Transverse colon (tissue), 4 donors: Measurements from ENCODE around the gene ARHGAP18. TPM values are rescaled to one million over a fixed set of nuclear protein-coding genes. Genes with fewer than 3 reads are reported as not detected.

ENCODE experiments used
- DNase-seq: peaks from one replicate; pipeline ENCODE4 v3.0.0-alpha.2; 2019
- H3K27ac ChIP-seq, 4 donors: fragments of 200-600 bp; sonication (generic); 2 replicates each; pipeline ENCODE4 v1.5.1; 2016 to 2018; ENCODE audit warnings: inconsistent platforms in 4 of 4
- H3K27me3 ChIP-seq: fragments of 200-600 bp; sonication (generic); 2 replicates; pipeline ENCODE4 v1.5.1; 2017; ENCODE audit warnings: inconsistent platforms
- H3K36me3 ChIP-seq, 4 donors: fragments of 200-600 bp; sonication (generic); 2 replicates each; pipeline ENCODE4 v1.5.1; 2017 to 2019; ENCODE audit warnings: inconsistent platforms in 4 of 4
- H3K4me1 ChIP-seq, 4 donors: fragments of 200-600 bp; sonication (generic); 2 replicates each; pipeline ENCODE4 v1.5.1; 2017 to 2020; ENCODE audit warnings: inconsistent platforms in 4 of 4
- H3K4me3 ChIP-seq, 4 donors: fragments of 200-600 bp; sonication (generic); 1 replicate in 1 of 4; 2 replicates in 3 of 4; pipeline versions ENCODE4 v1.5.1 to v1.6.1; 2017 to 2019; ENCODE audit warnings: inconsistent platforms in 4 of 4
- H3K9me3 ChIP-seq, 2 donors: fragments of 200-600 bp; sonication (generic); 2 replicates each; pipeline ENCODE4 v1.5.1; 2017 to 2019; ENCODE audit warnings: inconsistent platforms in 2 of 2
- CTCF ChIP-seq, 5 experiments: fragments of 200-600 bp in 3 of 5; fragments of 450-650 bp in 2 of 5; sonication (generic) in 3 of 5; IDR thresholded peaks; 1 replicate in 2 of 5; 2 replicates in 3 of 5; pipeline ENCODE4 v1.5.1; 2016 to 2017; ENCODE audit warnings: antibody characterized with exemption in 5 of 5, inconsistent platforms in 3 of 5, mild to moderate bottlenecking in 2 of 5, moderate library complexity in 1 of 5
- EP300 ChIP-seq: sonication (generic); formaldehyde crosslinking; IDR thresholded peaks from one replicate; pipeline ENCODE4 v1.6.1; 2017; ENCODE audit warnings: antibody characterized with exemption, low read depth
- POLR2A ChIP-seq: fragments of 450-650 bp; IDR thresholded peaks from one replicate; pipeline ENCODE4 v1.6.1; 2016; ENCODE audit warnings: antibody characterized with exemption, mild to moderate bottlenecking, moderate library complexity
- POLR2AphosphoS5 ChIP-seq, 3 donors: sonication (generic); formaldehyde crosslinking; IDR thresholded peaks; one replicate each; pipeline ENCODE4 v1.6.1; 2016; ENCODE audit warnings: antibody characterized with exemption in 3 of 3
- WGBS, 2 donors: methylation state at CpG; one replicate each; pipeline ENCODE4 v1.1.5; 2018; ENCODE audit warnings: low coverage in 1 of 2; 5-methylcytosine and 5-hydroxymethylcytosine counted together
- in situ Hi-C, 4 donors: fragments of 200-750 bp; cut with MboI; loops; one replicate each; pipeline versions ENCODE4 v1.15.0 to v1.15.1; 2017; ENCODE audit warnings: low sequenced_read_pairs in 3 of 4, low pct_ligation_motif_present in 1 of 4, low pct_unique_long_range_greater_than_20kb in 1 of 4
- intact Hi-C: fragments of 100-400 bp; cut with DNase I; formaldehyde crosslinking; loops from one replicate; pipeline ENCODE4 v1.15.1; 2023; ENCODE audit warnings: low total_unique reads
- total RNA-seq, 4 donors: library from RNA; depleted of rRNA; stranded (reverse); fragments of >200 nt; gene quantifications; one replicate each; pipeline ENCODE4 v1.1.0, GENCODE V29; 2016

ARHGAP18 gene
- total RNA-seq, 4 donors from 2014 or later: 5.2 to 21.8 (median 13.0) TPM

GRCh38 chr6:129732034-129732433 lies 22.1 kb upstream of the ARHGAP18 start:
- in situ Hi-C loops (loop anchor here (5.0 to 25.0 kb wide), 3 partner anchors 120 to 245 kb away; no protein-coding TSS in a partner anchor), intact Hi-C loops (loop anchor here (10.0 kb wide), 1 partner anchor 137 kb away; no protein-coding TSS in a partner anchor)
- Histone ChIP-seq H3K36me3 (no peaks in the 10 kb centered on the region), H3K27ac (no peak overlapping the region), H3K27me3 (no peaks in the 10 kb centered on the region), H3K4me1 (no peaks in the 10 kb centered on the region), H3K4me3 (no peak overlapping the region), H3K9me3 (no peaks in the 10 kb centered on the region)
- DNase-seq: no peak
- WGBS, 2 donors: 72 to 86% methylated on average over 2 of the region's 2 CpGs
- TF ChIP-seq POLR2AphosphoS5 (IDR thresholded peaks at IDR 0.05) (no peak), CTCF (IDR thresholded peaks at IDR 0.05) (no peak), POLR2A (no peak), EP300 (no peak)

- Histone ChIP-seq H3K36me3 (no peaks in the 10 kb centered on the region), H3K4me1 (no peaks in the 10 kb centered on the region), H3K9me3 (no peaks in the 10 kb centered on the region), H3K27ac (no peak overlapping the region), H3K27me3 (no peaks in the 10 kb centered on the region), H3K4me3 (no peak overlapping the region)
- intact Hi-C loops: loop anchor here (10.0 kb wide), 1 partner anchor 137 kb away; no protein-coding TSS in a partner anchor
- WGBS, 2 donors: 89 to 93% methylated on average over 2 to 4 of the region's 4 CpGs
- DNase-seq: no peak
- TF ChIP-seq POLR2A (no peak), POLR2AphosphoS5 (IDR thresholded peaks at IDR 0.05) (no peak), EP300 (no peak), CTCF (IDR thresholded peaks at IDR 0.05) (no peak)
- in situ Hi-C loops: loop anchor here (5.0 to 25.0 kb wide), 3 partner anchors 119 to 244 kb away; no protein-coding TSS in a partner anchor
Measured at GRCh38 chr6:129731428-129731827, 21.5 kb upstream of the ARHGAP18 start.

- intact Hi-C loops (loop anchor here (10.0 kb wide), 1 partner anchor 136 kb away; no protein-coding TSS in a partner anchor), in situ Hi-C loops (loop anchor here (5.0 to 25.0 kb wide), 3 partner anchors 118 to 243 kb away; no protein-coding TSS in a partner anchor)
- no peaks in the 10 kb centered on the region for H3K4me1 ChIP-seq
- H3K4me3 ChIP-seq: no peak overlapping the region
- DNase-seq: no peak
- H3K9me3 ChIP-seq: no peaks in the 10 kb centered on the region
- WGBS, 2 donors: 32 to 38% methylated on average over 8 of the region's 8 CpGs
- H3K36me3 ChIP-seq: no peaks in the 10 kb centered on the region
- no peak overlapping the region for H3K27ac ChIP-seq
- H3K27me3 ChIP-seq: no peaks in the 10 kb centered on the region
- TF ChIP-seq POLR2AphosphoS5 (IDR thresholded peaks at IDR 0.05) (no peak), POLR2A (no peak), EP300 (no peak), CTCF (IDR thresholded peaks at IDR 0.05) (peak; percentile 52 to 74 (median 60))
Measured at GRCh38 chr6:129730477-129731165, 20.6 kb upstream of the ARHGAP18 start.

- no peak overlapping the region for H3K4me3 ChIP-seq
- H3K27me3 ChIP-seq: no peaks in the 10 kb centered on the region
- no peaks in the 10 kb centered on the region for H3K36me3 ChIP-seq
- no peak overlapping the region for H3K27ac ChIP-seq
- TF ChIP-seq CTCF (IDR thresholded peaks at IDR 0.05) (no peak), EP300 (no peak)
- no peaks in the 10 kb centered on the region for H3K4me1 ChIP-seq
- DNase-seq: no peak
- in situ Hi-C loops (loop anchor here in 3 of 4 donors (10.0 to 25.0 kb wide), 3 partner anchors 114 to 239 kb away; no protein-coding TSS in a partner anchor), intact Hi-C loops (no loop called here)
- no peaks in the 10 kb centered on the region for H3K9me3 ChIP-seq
Measured at GRCh38 chr6:129726650-129727049, 16.7 kb upstream of the ARHGAP18 start.
